Neural cell (in vitro differentiated cells): Measurements from ENCODE around the gene ABCA1.

Source experiments
- EZH2 ChIP-seq: fragments of 200-600, 300-800 bp; shearing (Covaris generic), sonication (generic); IDR thresholded peaks from 2 replicates; pipeline ENCODE4 v1.6.1; 2014; ENCODE audit warnings: antibody characterized with exemption, low read length, borderline replicate concordance, mild to moderate bottlenecking; ENCODE audit not compliant: insufficient read depth, poor library complexity, severe bottlenecking
- POLR2AphosphoS5 ChIP-seq: IDR thresholded peaks from 2 replicates; pipeline ENCODE4 v1.6.1; 2012
- REST ChIP-seq: IDR thresholded peaks from 2 replicates; pipeline ENCODE4 v1.6.1; 2012; ENCODE audit warnings: borderline replicate concordance

- TF ChIP-seq POLR2AphosphoS5 (no peak), EZH2 (no peak), REST (no peak)
Observed at GRCh38 chr9:104936291-104936690, 8.3 kb upstream of the ABCA1 start.
